T-cell (primary cell): Measurements from ENCODE around the gene CIAO3. TPM values are rescaled to one million over a fixed set of nuclear protein-coding genes. Genes with fewer than 3 reads are reported as not detected.

Experiments used
- ATAC-seq, 4 experiments: fragments of 200-7000 bp in 3 of 4; fragments of 150-1000 bp in 1 of 4; cut with Tn5 transposase; replicated peaks in 1 of 4; 1 replicate in 3 of 4; 2 replicates in 1 of 4; pipeline ENCODE4 v1.10.0; 2021; ENCODE audit warnings: moderate library complexity in 3 of 4, mild to moderate bottlenecking in 2 of 4, moderate number of reproducible peaks in 1 of 4
- CTCF ChIA-PET, 2 donors: fragments of 300-600 bp; sonication (Branson Sonifier 250); formaldehyde crosslinking; loops; one replicate each; lab custom pipeline; 2022; ENCODE audit warnings: antibody characterized with exemption in 2 of 2; lab: Charles Lee
- POLR2A ChIA-PET, 2 donors: fragments of 300-600 bp; sonication (Branson Sonifier 250); formaldehyde crosslinking; loops; one replicate each; lab custom pipeline; 2022; ENCODE audit warnings: antibody characterized with exemption in 2 of 2; lab: Charles Lee
- DNase-seq, 35 experiments: peaks; one replicate each; pipeline versions ENCODE4 v3.0.0 to v3.0.0-alpha.2; 2013 to 2023
- H3K27ac ChIP-seq: one replicate; pipeline ENCODE4 v1.5.1; 2013; ENCODE audit warnings: low read length
- H3K27me3 ChIP-seq, 2 experiments: replicated peaks in 1 of 2; 1 replicate in 1 of 2; 2 replicates in 1 of 2; pipeline versions ENCODE4 v1.6.1 to v1.7.0; 2013; ENCODE audit warnings: low read length in 1 of 2, mixed read lengths in 1 of 2; ENCODE audit not compliant: control insufficient read depth in 2 of 2, insufficient read depth in 2 of 2; ENCODE audit errors: extremely low read depth in 1 of 2
- H3K36me3 ChIP-seq, 2 donors: 1 replicate in 1 of 2; 2 replicates in 1 of 2; pipeline versions ENCODE4 v1.6.1 to v1.7.0; 2013; ENCODE audit warnings: low read length in 1 of 2; ENCODE audit not compliant: control insufficient read depth in 2 of 2, insufficient read depth in 1 of 2; ENCODE audit errors: extremely low read depth in 1 of 2
- H3K4me1 ChIP-seq, 2 experiments: 1 replicate in 1 of 2; 2 replicates in 1 of 2; pipeline versions ENCODE4 v1.6.1 to v1.7.0; 2013; ENCODE audit warnings: low read length in 2 of 2, mixed read lengths in 1 of 2; ENCODE audit not compliant: insufficient read depth in 2 of 2, control insufficient read depth in 1 of 2; ENCODE audit errors: extremely low read depth in 1 of 2
- H3K4me3 ChIP-seq, 2 donors: 1 replicate in 1 of 2; 2 replicates in 1 of 2; pipeline versions ENCODE4 v1.5.1 to v1.7.0; 2013; ENCODE audit warnings: mild to moderate bottlenecking in 2 of 2, low read length in 1 of 2, moderate library complexity in 1 of 2; ENCODE audit not compliant: control insufficient read depth in 1 of 2; ENCODE audit errors: extremely low read depth in 1 of 2
- H3K9me3 ChIP-seq: 2 replicates; pipeline ENCODE4 v1.7.0; 2013
- H3K27ac Mint-ChIP-seq, 2 donors: one replicate each; pipeline ENCODE4 v1.8.0; 2020 to 2021; ENCODE audit warnings: mild to moderate bottlenecking in 2 of 2, mixed read lengths in 2 of 2
- H3K27me3 Mint-ChIP-seq, 2 donors: one replicate each; pipeline ENCODE4 v1.8.0; 2021 to 2022; ENCODE audit warnings: mixed read lengths in 2 of 2
- H3K36me3 Mint-ChIP-seq: one replicate; pipeline ENCODE4 v1.8.0; 2021; ENCODE audit warnings: mixed read lengths
- H3K4me1 Mint-ChIP-seq, 3 donors: one replicate each; pipeline ENCODE4 v1.8.0; 2020 to 2022; ENCODE audit warnings: mixed read lengths in 3 of 3, mild to moderate bottlenecking in 1 of 3
- H3K4me3 Mint-ChIP-seq, 3 donors: one replicate each; pipeline ENCODE4 v1.8.0; 2020 to 2022; ENCODE audit warnings: mild to moderate bottlenecking in 3 of 3, mixed read lengths in 3 of 3, moderate library complexity in 3 of 3
- H3K9me3 Mint-ChIP-seq, 3 donors: one replicate each; pipeline ENCODE4 v1.8.0; 2020 to 2022; ENCODE audit warnings: mixed read lengths in 3 of 3
- WGBS: methylation state at CpG from one replicate; pipeline ENCODE4 v1.1.5; 2013; ENCODE audit warnings: missing lambda C conversion rate; ENCODE audit not compliant: insufficient coverage; 5-methylcytosine and 5-hydroxymethylcytosine counted together
- total RNA-seq, 35 experiments: library from RNA in 6 of 35; stranded (reverse) in 6 of 35; fragments of 120-200 nt in 1 of 35; gene quantifications; one replicate each; pipeline versions ENCODE4 v1.2.1 to v1.2.4 and lab custom pipeline; 2013 to 2026

CIAO3 gene
- total RNA-seq, 5 donors from 2014 or later (not counting 1 experiment from before 2014, with no cell fraction given) = 36.2 to 69.1 (median 58.6) TPM

DNA sequence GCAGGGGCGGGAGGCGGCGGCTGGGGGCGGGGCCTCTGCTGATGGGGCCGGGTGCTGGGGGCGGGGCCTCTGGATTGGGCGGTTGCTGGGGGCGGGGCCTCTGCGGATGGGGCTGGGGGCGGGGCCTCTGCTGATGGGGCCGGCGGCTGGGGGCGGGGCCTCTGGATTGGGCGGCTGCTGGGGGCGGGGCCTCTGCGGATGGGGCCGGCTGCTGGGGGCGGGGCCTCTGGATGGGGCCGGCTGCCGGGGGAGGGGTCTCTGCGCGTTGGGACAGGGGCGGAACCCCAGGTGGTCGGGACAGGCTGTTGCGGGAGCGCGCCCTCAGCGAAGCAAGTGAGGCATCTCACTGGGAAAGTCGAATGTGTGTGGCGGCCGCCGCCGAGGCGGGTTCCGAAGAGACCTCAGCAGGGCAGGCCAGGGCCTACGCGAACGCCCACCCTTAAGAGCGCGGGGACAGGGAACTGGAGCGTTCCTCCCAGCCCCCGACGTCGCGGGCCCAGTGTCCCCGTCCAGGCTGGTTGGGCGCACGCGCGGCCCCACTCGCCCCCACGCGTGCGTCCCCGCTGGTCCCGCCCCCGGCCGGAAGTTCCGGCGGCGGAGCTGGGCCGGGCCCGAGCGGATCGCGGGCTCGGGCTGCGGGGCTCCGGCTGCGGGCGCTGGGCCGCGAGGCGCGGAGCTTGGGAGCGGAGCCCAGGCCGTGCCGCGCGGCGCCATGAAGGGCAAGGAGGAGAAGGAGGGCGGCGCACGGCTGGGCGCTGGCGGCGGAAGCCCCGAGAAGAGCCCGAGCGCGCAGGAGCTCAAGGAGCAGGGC lies 60.8 kb downstream of the CIAO3 start, which contains the start of gene STUB1:
STUB1 (plus strand) TSS at position 597 of the 811 bp plus-strand sequence; CDS start at position 713, 116 bp downstream.
- Mint-ChIP-seq H3K36me3 (peaks cover 4% of the 10 kb centered on the region), H3K4me3 (peak within 1 kb of the TSS; percentile 77 to 82 (median 81)), H3K27me3 (peaks cover 0 to 4% of the 10 kb centered on the region in 2 donors), H3K9me3 (no peaks in the 10 kb centered on the region), H3K27ac (peak within 1 kb of the TSS; percentile 79 to 90), H3K4me1 (peaks cover 12 to 45% (median 42%) of the 10 kb centered on the region in 3 donors)
- Histone ChIP-seq H3K4me3 (peak within 1 kb of the TSS; percentile 58 to 80), H3K36me3 (peaks cover 5 to 20% of the 10 kb centered on the region in 2 donors), H3K27ac (peak within 1 kb of the TSS; percentile 69), H3K27me3 (peaks cover 0 to 19% of the 10 kb centered on the region in 2 experiments), H3K9me3 (no peaks in the 10 kb centered on the region), H3K4me1 (peaks cover 2 to 75% of the 10 kb centered on the region in 2 experiments)
- ATAC-seq (peak; percentile 57 to 69 (median 60)), DNase-seq (peak; percentile 55 to 93 (median 76))
- CTCF ChIA-PET = interaction anchor here in 1 of 2 donors (0.6 kb wide), 1 partner anchor 700 kb away, joined by 5 read pairs; no protein-coding TSS in a partner anchor
- POLR2A ChIA-PET = interaction anchor here in 1 of 2 donors (0.5 kb wide), 1 partner anchor 11 kb away, joined by 5 read pairs; no protein-coding TSS in a partner anchor
- WGBS = 0% methylated on average over 78 of the region's 91 CpGs

Other genes with a start within 250 kb of the CIAO3 start
- 10 to 100 TPM; 61.7 to 89.0 (median 82.7) TPM for gene CAPN15, start 213.3 kb downstream of the CIAO3 start, total RNA-seq
- gene PRR35, start 180.6 kb downstream of the CIAO3 start, total RNA-seq = not detected
- 1 to 10 TPM; 1.3 to 5.0 (median 3.6) TPM for gene NHLRC4, start 174.0 kb downstream of the CIAO3 start, total RNA-seq
- 10 to 100 TPM; 38.2 to 86.9 (median 63.1) TPM for gene PIGQ, start 171.0 kb downstream of the CIAO3 start, total RNA-seq
- 10 to 100 TPM; 14.1 to 28.0 (median 24.4) TPM for gene RAB40C, start 150.9 kb downstream of the CIAO3 start, total RNA-seq
- 1 to 10 TPM in 3 of 5 donors, under 1 TPM in 2; 0.15 to 1.5 (median 1.0) TPM for gene WFIKKN1, start 110.0 kb downstream of the CIAO3 start, total RNA-seq
- gene METTL26, start 104.7 kb downstream of the CIAO3 start, total RNA-seq = 10 to 100 TPM; 42.1 to 94.0 (median 87.2) TPM
- 10 to 100 TPM; 19.1 to 43.0 (median 40.0) TPM for gene MCRIP2, start 99.2 kb downstream of the CIAO3 start, total RNA-seq
- 10 to 100 TPM; 19.7 to 35.7 (median 23.4) TPM for gene WDR90, start 91.6 kb downstream of the CIAO3 start, total RNA-seq
- gene RHOT2, start 72.9 kb downstream of the CIAO3 start, total RNA-seq = 100 to 1,000 TPM; 181 to 320 (median 286) TPM
- 1 to 10 TPM; 2.0 to 3.6 (median 2.5) TPM for gene RHBDL1, start 65.3 kb downstream of the CIAO3 start, total RNA-seq
- 100 to 1,000 TPM in 3 of 5 donors, 10 to 100 TPM in 2; 67.3 to 119 (median 114) TPM for gene STUB1, start 60.6 kb downstream of the CIAO3 start, total RNA-seq
- gene JMJD8, start 56.7 kb downstream of the CIAO3 start, total RNA-seq = 10 to 100 TPM; 27.3 to 54.4 (median 49.1) TPM
- gene WDR24, start 50.6 kb downstream of the CIAO3 start, total RNA-seq = 10 to 100 TPM; 10.7 to 22.4 (median 18.4) TPM
- 10 to 100 TPM; 16.4 to 65.5 (median 50.2) TPM for gene FBXL16, start 35.2 kb downstream of the CIAO3 start, total RNA-seq
- 10 to 100 TPM in 3 of 5 donors, 1 to 10 TPM in 2; 4.2 to 18.2 (median 12.0) TPM for gene METRN, start 25.9 kb downstream of the CIAO3 start, total RNA-seq
- gene ANTKMT, start 19.9 kb downstream of the CIAO3 start, total RNA-seq = 10 to 100 TPM; 22.9 to 38.8 (median 27.2) TPM
- 10 to 100 TPM in 1 of 5 donors, 1 to 10 TPM in 4; 3.1 to 17.1 (median 8.6) TPM for gene CCDC78, start 14.6 kb downstream of the CIAO3 start, total RNA-seq
- 10 to 100 TPM in 4 of 5 donors, 1 to 10 TPM in 1; 9.9 to 50.1 (median 31.6) TPM for gene HAGHL, start 13.9 kb downstream of the CIAO3 start, total RNA-seq
- under 1 TPM in 2 of 5 donors, not detected in 3; 0.55 to 0.60 TPM for gene MSLN, start 19.7 kb upstream of the CIAO3 start, total RNA-seq
- gene RPUSD1, start 47.4 kb upstream of the CIAO3 start, total RNA-seq = 10 to 100 TPM; 16.0 to 35.3 (median 34.5) TPM
- 10 to 100 TPM; 29.6 to 73.2 (median 49.5) TPM for gene CHTF18, start 47.6 kb upstream of the CIAO3 start, total RNA-seq
- not detected for gene GNG13, start 59.7 kb upstream of the CIAO3 start, total RNA-seq
- 10 to 100 TPM; 46.6 to 59.4 (median 51.1) TPM for gene LMF1, start 230.0 kb upstream of the CIAO3 start, total RNA-seq
- 1 to 10 TPM; 4.7 to 5.9 (median 5.1) TPM for gene SOX8, start 240.8 kb upstream of the CIAO3 start, total RNA-seq